Measurements from ENCODE around the gene ERI2.
"Not testable (repeated sequence)": the region's sequence is repeated elsewhere in the genome, so short reads cannot be mapped to it uniquely, and the experiment has no call there.

The ERI2 gene

GRCh38 chr16:20838240-20838639, 32.0 kb upstream of the ERI2 start:
- H3K9me3 ChIP-seq (ENCODE audit: low read length): peaks cover 13% of the 10 kb centered on the region
- H3K4me1 ChIP-seq (ENCODE audit: insufficient read depth, low read length): no peaks in the 10 kb centered on the region
- H3K36me3 ChIP-seq (ENCODE audit: insufficient read depth, low read length): peaks cover 36% of the 10 kb centered on the region
- no peak overlapping the region for H3K4me3 ChIP-seq (ENCODE audit: low read length)
- H3K27me3 ChIP-seq (ENCODE audit: insufficient read depth, low read length): no peaks in the 10 kb centered on the region
- no peak overlapping the region for H2AFZ ChIP-seq (ENCODE audit: low read depth, low read length)

GRCh38 chr16:20833086-20833485, 26.8 kb upstream of the ERI2 start:
- Histone ChIP-seq H3K9me3 (ENCODE audit: low read length) (peaks cover 13% of the 10 kb centered on the region), H3K4me3 (ENCODE audit: low read length) (no peak overlapping the region), H3K4me1 (ENCODE audit: insufficient read depth, low read length) (no peaks in the 10 kb centered on the region), H3K36me3 (ENCODE audit: insufficient read depth, low read length) (peaks cover 44% of the 10 kb centered on the region), H3K27me3 (ENCODE audit: insufficient read depth, low read length) (no peaks in the 10 kb centered on the region), H2AFZ (ENCODE audit: low read depth, low read length) (no peak overlapping the region)

- H3K4me1 ChIP-seq (ENCODE audit: insufficient read depth, low read length): no peaks in the 10 kb centered on the region
- peaks cover 55% of the 10 kb centered on the region for H3K36me3 ChIP-seq (ENCODE audit: insufficient read depth, low read length)
- no peaks in the 10 kb centered on the region for H3K27me3 ChIP-seq (ENCODE audit: insufficient read depth, low read length)
- H2AFZ ChIP-seq (ENCODE audit: low read depth, low read length): no peak overlapping the region
- peaks cover 1% of the 10 kb centered on the region for H3K9me3 ChIP-seq (ENCODE audit: low read length)
- no peak overlapping the region for H3K4me3 ChIP-seq (ENCODE audit: low read length)
Measured at GRCh38 chr16:20830372-20830771, 24.1 kb upstream of the ERI2 start.

- Histone ChIP-seq H3K27me3 (ENCODE audit: insufficient read depth, low read length) (no peaks in the 10 kb centered on the region), H3K36me3 (ENCODE audit: insufficient read depth, low read length) (peaks cover 51% of the 10 kb centered on the region), H3K4me1 (ENCODE audit: insufficient read depth, low read length) (no peaks in the 10 kb centered on the region), H3K9me3 (ENCODE audit: low read length) (peaks cover 1% of the 10 kb centered on the region), H3K4me3 (ENCODE audit: low read length) (no peak overlapping the region), H2AFZ (ENCODE audit: low read depth, low read length) (no peak overlapping the region)
Measured at GRCh38 chr16:20829536-20829935, 23.3 kb upstream of the ERI2 start.

- Histone ChIP-seq H2AFZ (ENCODE audit: low read depth, low read length) (no peak overlapping the region), H3K4me3 (ENCODE audit: low read length) (no peak overlapping the region), H3K36me3 (ENCODE audit: insufficient read depth, low read length) (peaks cover 36% of the 10 kb centered on the region), H3K9me3 (ENCODE audit: low read length) (no peaks in the 10 kb centered on the region), H3K27me3 (ENCODE audit: insufficient read depth, low read length) (no peaks in the 10 kb centered on the region), H3K4me1 (ENCODE audit: insufficient read depth, low read length) (no peaks in the 10 kb centered on the region)
Measured at GRCh38 chr16:20826039-20826566, 19.8 kb upstream of the ERI2 start.

GRCh38 chr16:20822521-20823325, 16.5 kb upstream of the ERI2 start:
- Histone ChIP-seq H3K4me1 (ENCODE audit: insufficient read depth, low read length) (no peaks in the 10 kb centered on the region), H2AFZ (ENCODE audit: low read depth, low read length) (no peak overlapping the region), H3K36me3 (ENCODE audit: insufficient read depth, low read length) (peaks cover 38% of the 10 kb centered on the region), H3K4me3 (ENCODE audit: low read length) (no peak overlapping the region), H3K27me3 (ENCODE audit: insufficient read depth, low read length) (no peaks in the 10 kb centered on the region), H3K9me3 (ENCODE audit: low read length) (no peaks in the 10 kb centered on the region)

- peaks cover 29% of the 10 kb centered on the region for H3K36me3 ChIP-seq (ENCODE audit: insufficient read depth, low read length)
- no peaks in the 10 kb centered on the region for H3K4me1 ChIP-seq (ENCODE audit: insufficient read depth, low read length)
- H3K27me3 ChIP-seq (ENCODE audit: insufficient read depth, low read length): no peaks in the 10 kb centered on the region
- no peaks in the 10 kb centered on the region for H3K9me3 ChIP-seq (ENCODE audit: low read length)
- H2AFZ ChIP-seq (ENCODE audit: low read depth, low read length): no peak overlapping the region
- no peak overlapping the region for H3K4me3 ChIP-seq (ENCODE audit: low read length)
Measured at GRCh38 chr16:20821682-20822081, 15.4 kb upstream of the ERI2 start.

- Histone ChIP-seq H3K27me3 (ENCODE audit: insufficient read depth, low read length) (no peaks in the 10 kb centered on the region), H3K4me3 (ENCODE audit: low read length) (no peak overlapping the region)
Measured at GRCh38 chr16:20818929-20819585, 12.8 kb upstream of the ERI2 start.

GRCh38 chr16:20814784-20815183, 8.5 kb upstream of the ERI2 start:
- H3K4me1 ChIP-seq (ENCODE audit: insufficient read depth, low read length): no peaks in the 10 kb centered on the region
- no peaks in the 10 kb centered on the region for H3K27me3 ChIP-seq (ENCODE audit: insufficient read depth, low read length)
- H3K36me3 ChIP-seq (ENCODE audit: insufficient read depth, low read length): peaks cover 22% of the 10 kb centered on the region
- no peaks in the 10 kb centered on the region for H3K9me3 ChIP-seq (ENCODE audit: low read length)
- no peak overlapping the region for H2AFZ ChIP-seq (ENCODE audit: low read depth, low read length)
- H3K4me3 ChIP-seq (ENCODE audit: low read length): no peak overlapping the region

More at GRCh38 chr16:20818929-20819585, 12.8 kb upstream of the ERI2 start:
- no peaks in the 10 kb centered on the region for H3K9me3 ChIP-seq (ENCODE audit: low read length)
- H3K36me3 ChIP-seq (ENCODE audit: insufficient read depth, low read length): peaks cover 31% of the 10 kb centered on the region
- H3K4me1 ChIP-seq (ENCODE audit: insufficient read depth, low read length): no peaks in the 10 kb centered on the region
- no peak overlapping the region for H2AFZ ChIP-seq (ENCODE audit: low read depth, low read length)

- Histone ChIP-seq H3K36me3 (ENCODE audit: insufficient read depth, low read length) (peaks cover 11% of the 10 kb centered on the region), H3K9me3 (ENCODE audit: low read length) (no peaks in the 10 kb centered on the region), H3K4me1 (ENCODE audit: insufficient read depth, low read length) (no peaks in the 10 kb centered on the region), H2AFZ (ENCODE audit: low read depth, low read length) (no peak overlapping the region), H3K27me3 (ENCODE audit: insufficient read depth, low read length) (no peaks in the 10 kb centered on the region), H3K4me3 (ENCODE audit: low read length) (no peak overlapping the region)
Measured at GRCh38 chr16:20812510-20812909, 6.2 kb upstream of the ERI2 start.

- Histone ChIP-seq H3K36me3 (ENCODE audit: insufficient read depth, low read length) (peaks cover 11% of the 10 kb centered on the region), H3K4me3 (ENCODE audit: low read length) (no peak overlapping the region), H3K27me3 (ENCODE audit: insufficient read depth, low read length) (no peaks in the 10 kb centered on the region), H3K9me3 (ENCODE audit: low read length) (no peaks in the 10 kb centered on the region), H2AFZ (ENCODE audit: low read depth, low read length) (no peak overlapping the region), H3K4me1 (ENCODE audit: insufficient read depth, low read length) (peaks cover 2% of the 10 kb centered on the region)
Measured at GRCh38 chr16:20811889-20812439, 5.7 kb upstream of the ERI2 start.

GRCh38 chr16:20807862-20808261, 1.6 kb upstream of the ERI2 start:
- Histone ChIP-seq H3K36me3 (ENCODE audit: insufficient read depth, low read length) (no peaks in the 10 kb centered on the region), H3K4me1 (ENCODE audit: insufficient read depth, low read length) (peaks cover 2% of the 10 kb centered on the region), H3K9me3 (ENCODE audit: low read length) (no peaks in the 10 kb centered on the region), H3K4me3 (ENCODE audit: low read length) (peak overlapping the region; percentile 72), H2AFZ (ENCODE audit: low read depth, low read length) (no peak overlapping the region), H3K27me3 (ENCODE audit: insufficient read depth, low read length) (no peaks in the 10 kb centered on the region)

- not testable (repeated sequence) for H3K36me3 ChIP-seq (ENCODE audit: insufficient read depth, low read length); H3K27me3 ChIP-seq (ENCODE audit: insufficient read depth, low read length); H3K4me1 ChIP-seq (ENCODE audit: insufficient read depth, low read length); H3K9me3 ChIP-seq (ENCODE audit: low read length)
- peak overlapping the region; percentile 97 for H2AFZ ChIP-seq (ENCODE audit: low read depth, low read length)
- H3K4me3 ChIP-seq (ENCODE audit: low read length): peak overlapping the region; percentile 72
Measured at GRCh38 chr16:20805684-20806167, 546 bp downstream of the ERI2 start.
